ENCODE results near the gene PHGDH. TPM values are rescaled to one million over a fixed set of nuclear protein-coding genes. Genes with fewer than 3 reads are reported as not detected.

Gene PHGDH
- total RNA-seq, 1 experiment from 2014 or later: 82.0 TPM

DNA sequence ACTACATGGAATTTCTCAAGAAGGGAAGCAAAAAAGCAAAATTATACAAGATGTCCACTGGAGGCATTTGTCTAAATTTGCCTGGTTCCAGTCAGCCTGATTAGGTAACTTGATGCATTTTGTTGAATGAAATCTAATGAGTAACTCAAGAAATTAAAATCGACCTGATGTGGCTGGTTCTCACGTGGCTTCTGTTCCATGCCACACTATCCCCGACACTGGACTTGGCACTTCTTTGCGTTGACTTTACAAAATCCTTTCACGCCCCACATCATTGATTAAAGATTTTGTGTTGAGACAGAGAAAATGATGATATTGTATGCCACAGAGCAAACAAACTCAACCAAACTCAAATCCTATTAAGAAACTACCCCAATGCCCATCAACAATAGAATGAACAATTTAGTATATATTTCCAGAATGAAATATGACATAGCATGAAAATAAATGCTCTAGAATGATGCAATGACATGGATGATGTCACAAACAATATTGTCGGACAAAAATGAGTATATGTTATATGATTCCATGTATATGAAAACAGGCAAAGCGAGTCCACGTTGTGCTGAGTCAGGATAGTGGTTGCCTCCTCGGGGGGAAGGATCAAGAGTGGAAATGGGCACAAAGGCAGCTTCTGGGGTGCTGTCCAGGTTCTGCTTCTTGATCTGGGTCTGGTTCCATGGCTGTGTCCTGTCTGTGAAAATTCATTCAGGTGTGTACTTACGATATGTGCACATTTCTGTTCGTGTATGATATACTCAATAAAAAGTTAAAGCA, 69.9 kb downstream of the PHGDH start:
- no TSS peak for BruUV-seq (replicated peaks)
- intact Hi-C loops (cut with micrococcal nuclease; ENCODE audit: unreplicated experiment): no loop called here

DNA sequence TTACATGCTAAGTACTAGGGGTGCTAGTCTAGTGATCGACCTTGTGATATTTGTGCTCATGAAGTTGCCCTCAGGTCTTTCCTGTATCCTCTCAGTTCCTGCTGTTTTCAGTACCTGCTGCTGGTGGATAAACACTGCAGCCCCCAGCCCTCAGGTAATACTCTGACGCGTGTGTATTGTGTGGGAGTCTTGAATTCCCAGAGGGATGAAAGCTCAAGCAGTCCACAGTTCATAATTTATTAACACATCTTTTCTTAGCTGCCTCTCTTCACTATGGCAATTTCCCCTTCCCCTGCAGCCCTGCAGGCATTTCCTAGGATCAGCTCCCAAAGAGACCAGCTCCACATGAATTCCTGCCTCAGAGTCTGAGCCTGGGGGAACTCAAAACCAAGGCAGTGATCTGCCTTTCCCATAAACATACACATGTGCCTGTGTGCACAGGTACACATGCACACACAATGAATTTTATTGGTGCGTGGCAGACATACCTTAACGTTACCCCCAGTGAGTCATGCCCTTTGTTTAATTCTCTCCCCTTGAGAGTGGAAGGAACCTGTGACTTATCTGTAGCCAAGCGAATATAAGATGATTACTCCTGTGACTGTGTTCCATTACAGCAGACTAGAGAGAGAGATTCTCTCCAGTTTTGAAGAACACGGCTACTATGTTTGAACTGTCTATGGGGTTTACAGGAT, 71.0 kb downstream of the PHGDH start:
- in situ Hi-C loops (cut with HindIII; ENCODE audit: low pct_unique_long_range_greater_than_20kb, low sequenced_read_pairs): no loop called here
- no TSS peak for BruUV-seq (replicated peaks)
- Histone ChIP-seq H3K4me1 (ENCODE audit: control insufficient read depth, insufficient read depth, low read length) (0 out of 2 replicates have a peak, but pooled peaks cover 9% of the 10 kb centered on the region), H3K9me3 (ENCODE audit: control insufficient read depth, insufficient read depth, low read depth, low read length) (no peaks in the 10 kb centered on the region), H3K27ac (ENCODE audit: low read length) (no peak overlapping the region), H3K36me3 (ENCODE audit: control insufficient read depth, insufficient read depth, low read length) (no peaks in the 10 kb centered on the region), H3K27me3 (ENCODE audit: control insufficient read depth, insufficient read depth, low read length) (peaks cover 20% of the 10 kb centered on the region), H3K4me3 (ENCODE audit: low read depth in 2 of 2, low read length in 2 of 2) (no peak overlapping the region)
- POLR2A ChIA-PET: no interaction called here
- CTCF ChIA-PET: no interaction called here
- no peak for TF ChIP-seq TCF7L2 (IDR thresholded peaks at IDR 0.05; ENCODE audit: low read depth, low read length)
- no peak for TF ChIP-seq POLR2AphosphoS5 (IDR thresholded peaks at IDR 0.05; ENCODE audit: low read depth, low read length)
- TF ChIP-seq SIN3A (IDR thresholded peaks at IDR 0.05; ENCODE audit: borderline replicate concordance, insufficient read depth, low read depth, low read length): no peak
- TF ChIP-seq, protein P1, sequence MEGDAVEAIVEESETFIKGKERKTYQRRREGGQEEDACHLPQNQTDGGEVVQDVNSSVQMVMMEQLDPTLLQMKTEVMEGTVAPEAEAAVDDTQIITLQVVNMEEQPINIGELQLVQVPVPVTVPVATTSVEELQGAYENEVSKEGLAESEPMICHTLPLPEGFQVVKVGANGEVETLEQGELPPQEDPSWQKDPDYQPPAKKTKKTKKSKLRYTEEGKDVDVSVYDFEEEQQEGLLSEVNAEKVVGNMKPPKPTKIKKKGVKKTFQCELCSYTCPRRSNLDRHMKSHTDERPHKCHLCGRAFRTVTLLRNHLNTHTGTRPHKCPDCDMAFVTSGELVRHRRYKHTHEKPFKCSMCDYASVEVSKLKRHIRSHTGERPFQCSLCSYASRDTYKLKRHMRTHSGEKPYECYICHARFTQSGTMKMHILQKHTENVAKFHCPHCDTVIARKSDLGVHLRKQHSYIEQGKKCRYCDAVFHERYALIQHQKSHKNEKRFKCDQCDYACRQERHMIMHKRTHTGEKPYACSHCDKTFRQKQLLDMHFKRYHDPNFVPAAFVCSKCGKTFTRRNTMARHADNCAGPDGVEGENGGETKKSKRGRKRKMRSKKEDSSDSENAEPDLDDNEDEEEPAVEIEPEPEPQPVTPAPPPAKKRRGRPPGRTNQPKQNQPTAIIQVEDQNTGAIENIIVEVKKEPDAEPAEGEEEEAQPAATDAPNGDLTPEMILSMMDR (IDR thresholded peaks at IDR 0.05): no peak
- TF ChIP-seq, protein P2, sequence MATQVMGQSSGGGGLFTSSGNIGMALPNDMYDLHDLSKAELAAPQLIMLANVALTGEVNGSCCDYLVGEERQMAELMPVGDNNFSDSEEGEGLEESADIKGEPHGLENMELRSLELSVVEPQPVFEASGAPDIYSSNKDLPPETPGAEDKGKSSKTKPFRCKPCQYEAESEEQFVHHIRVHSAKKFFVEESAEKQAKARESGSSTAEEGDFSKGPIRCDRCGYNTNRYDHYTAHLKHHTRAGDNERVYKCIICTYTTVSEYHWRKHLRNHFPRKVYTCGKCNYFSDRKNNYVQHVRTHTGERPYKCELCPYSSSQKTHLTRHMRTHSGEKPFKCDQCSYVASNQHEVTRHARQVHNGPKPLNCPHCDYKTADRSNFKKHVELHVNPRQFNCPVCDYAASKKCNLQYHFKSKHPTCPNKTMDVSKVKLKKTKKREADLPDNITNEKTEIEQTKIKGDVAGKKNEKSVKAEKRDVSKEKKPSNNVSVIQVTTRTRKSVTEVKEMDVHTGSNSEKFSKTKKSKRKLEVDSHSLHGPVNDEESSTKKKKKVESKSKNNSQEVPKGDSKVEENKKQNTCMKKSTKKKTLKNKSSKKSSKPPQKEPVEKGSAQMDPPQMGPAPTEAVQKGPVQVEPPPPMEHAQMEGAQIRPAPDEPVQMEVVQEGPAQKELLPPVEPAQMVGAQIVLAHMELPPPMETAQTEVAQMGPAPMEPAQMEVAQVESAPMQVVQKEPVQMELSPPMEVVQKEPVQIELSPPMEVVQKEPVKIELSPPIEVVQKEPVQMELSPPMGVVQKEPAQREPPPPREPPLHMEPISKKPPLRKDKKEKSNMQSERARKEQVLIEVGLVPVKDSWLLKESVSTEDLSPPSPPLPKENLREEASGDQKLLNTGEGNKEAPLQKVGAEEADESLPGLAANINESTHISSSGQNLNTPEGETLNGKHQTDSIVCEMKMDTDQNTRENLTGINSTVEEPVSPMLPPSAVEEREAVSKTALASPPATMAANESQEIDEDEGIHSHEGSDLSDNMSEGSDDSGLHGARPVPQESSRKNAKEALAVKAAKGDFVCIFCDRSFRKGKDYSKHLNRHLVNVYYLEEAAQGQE (IDR thresholded peaks at IDR 0.05; ENCODE audit: insufficient read depth in 1 of 2, low read depth in 2 of 2, low read length in 1 of 2): no peak
- intact Hi-C loops (cut with micrococcal nuclease; ENCODE audit: unreplicated experiment): no loop called here
- ATAC-seq (no peak), DNase-seq (ENCODE audit: low read depth, low spot score) (no peak)

More for the DNA sequence above, 69.9 kb downstream of the PHGDH start:
- in situ Hi-C loops (cut with HindIII; ENCODE audit: low pct_unique_long_range_greater_than_20kb, low sequenced_read_pairs): no loop called here
- Histone ChIP-seq H3K4me1 (ENCODE audit: control insufficient read depth, insufficient read depth, low read length) (0 out of 2 replicates have a peak, but pooled peaks cover 9% of the 10 kb centered on the region), H3K9me3 (ENCODE audit: control insufficient read depth, insufficient read depth, low read depth, low read length) (no peaks in the 10 kb centered on the region), H3K27me3 (ENCODE audit: control insufficient read depth, insufficient read depth, low read length) (peaks cover 23% of the 10 kb centered on the region), H3K36me3 (ENCODE audit: control insufficient read depth, insufficient read depth, low read length) (no peaks in the 10 kb centered on the region), H3K4me3 (ENCODE audit: low read depth in 2 of 2, low read length in 2 of 2) (no peak overlapping the region), H3K27ac (ENCODE audit: low read length) (no peak overlapping the region)
- TF ChIP-seq SIN3A (IDR thresholded peaks at IDR 0.05; ENCODE audit: borderline replicate concordance, insufficient read depth, low read depth, low read length): no peak
- TF ChIP-seq TCF7L2 (IDR thresholded peaks at IDR 0.05; ENCODE audit: low read depth, low read length): no peak
- TF ChIP-seq, protein P1 (IDR thresholded peaks at IDR 0.05): 0 out of 2 replicates have a peak, but pooled peaks have one; percentile 8
- POLR2A ChIA-PET: no interaction called here
- DNase-seq (ENCODE audit: low read depth, low spot score) (no peak), ATAC-seq (no peak)
- CTCF ChIA-PET: no interaction called here
